Activated CD8-positive, alpha-beta memory T cell treated with anti-CD3 and anti-CD28 coated beads, Interleukin-2, amount 50 U/mL, for 4 hours (primary cell): ENCODE results near the gene DACH2.
"Not testable (repeated sequence)": the region's sequence is repeated elsewhere in the genome, so short reads cannot be mapped to it uniquely, and the experiment has no call there.

Experiments used
- DNase-seq: peaks from one replicate; pipeline ENCODE4 v3.0.0-alpha.2; 2020

Gene DACH2

GRCh38 chrX:86148024-86148511 lies at the start of gene DACH2:
Gene DACH2 (plus strand): TSS chrX:86148451.
- DNase-seq = no peak

DNA sequence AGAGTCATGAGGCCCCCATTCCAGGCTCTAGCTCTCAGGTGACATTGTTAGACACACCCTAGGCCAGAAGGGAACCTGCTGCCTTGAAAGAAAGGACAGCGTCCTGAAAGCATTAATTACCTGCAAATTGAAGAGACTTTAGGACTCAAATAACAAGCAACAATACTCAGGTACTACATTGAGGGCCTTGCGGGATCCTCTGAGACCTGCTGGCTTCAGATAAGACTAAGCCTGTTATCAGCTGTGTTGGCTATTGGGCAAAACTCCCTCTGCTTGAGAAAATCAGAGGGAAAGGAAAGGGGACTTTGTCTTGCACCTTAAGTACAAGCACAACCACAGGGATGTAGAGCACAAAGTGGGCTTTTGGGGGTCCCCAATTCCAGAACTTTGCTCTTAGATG lies 45.9 kb upstream of the DACH2 start:
- no peak for DNase-seq

GRCh38 chrX:86103061-86103460 lies 45.2 kb upstream of the DACH2 start:
- DNase-seq = no peak

- no peak for DNase-seq
These were observed 43.7 kb upstream of the DACH2 start for GRCh38 chrX:86104526-86104925.

DNA sequence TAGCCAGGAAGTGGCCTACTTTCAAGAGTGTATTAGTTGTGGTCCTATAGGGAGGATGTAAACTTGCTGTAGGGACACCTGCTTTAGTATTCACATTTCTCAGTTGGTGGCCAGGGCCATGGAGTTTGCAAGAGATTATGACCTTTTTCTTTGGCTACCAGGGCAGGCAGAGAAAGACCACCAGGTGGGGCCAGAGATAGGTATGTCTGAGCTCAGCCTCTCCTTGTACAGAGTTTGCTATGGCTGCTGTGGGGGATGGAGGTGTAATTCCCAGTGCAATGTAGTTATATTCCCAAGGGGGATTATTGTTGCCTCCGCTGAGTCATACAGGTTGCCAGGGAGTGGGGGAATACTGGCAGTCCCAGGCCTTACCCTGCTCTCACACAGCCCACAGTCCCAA lies 26.3 kb upstream of the DACH2 start:
- no peak for DNase-seq

DNA sequence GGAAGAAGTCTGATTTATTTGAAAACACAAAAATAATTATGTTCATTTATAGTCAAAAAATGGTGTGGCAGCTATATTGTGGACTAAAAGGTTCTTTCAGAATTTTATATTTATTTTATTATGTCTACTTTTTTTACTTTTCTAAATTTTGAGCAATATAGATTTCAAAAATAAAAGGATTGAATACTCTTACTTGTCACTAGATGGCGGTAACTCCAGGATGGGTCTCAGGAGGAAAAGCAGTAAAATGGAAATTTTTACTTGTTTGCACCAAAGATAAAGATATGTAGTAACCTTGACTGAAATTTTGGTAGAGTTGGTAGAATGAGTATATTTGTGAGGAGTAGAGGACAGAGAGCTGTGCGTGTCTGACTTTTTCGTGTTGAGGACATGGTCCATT lies 14.5 kb upstream of the DACH2 start:
- DNase-seq = no peak

- no peak for DNase-seq
These were observed 11.2 kb upstream of the DACH2 start for GRCh38 chrX:86137071-86137470.

DNA sequence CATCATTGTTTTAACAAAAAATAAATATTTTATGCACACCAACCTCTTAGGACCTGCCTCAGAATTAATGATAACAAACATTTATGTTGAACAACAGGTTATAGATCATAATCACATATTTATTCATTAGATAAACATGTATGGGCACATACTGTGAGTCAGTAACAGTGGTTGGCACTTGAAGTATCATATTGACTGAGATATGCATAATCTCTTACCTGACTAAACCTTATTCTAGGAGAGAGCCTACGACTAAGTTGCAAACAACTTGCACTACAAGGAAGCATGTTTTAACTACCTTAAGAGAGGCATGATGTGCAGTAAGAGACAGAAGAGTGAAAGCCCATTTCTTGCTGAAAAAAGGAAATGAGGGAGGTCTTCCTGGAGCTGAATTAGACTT lies 6.5 kb upstream of the DACH2 start:
- no peak for DNase-seq

- no peak for DNase-seq
These were observed 2.1 kb upstream of the DACH2 start for GRCh38 chrX:86146102-86146501.

DNA sequence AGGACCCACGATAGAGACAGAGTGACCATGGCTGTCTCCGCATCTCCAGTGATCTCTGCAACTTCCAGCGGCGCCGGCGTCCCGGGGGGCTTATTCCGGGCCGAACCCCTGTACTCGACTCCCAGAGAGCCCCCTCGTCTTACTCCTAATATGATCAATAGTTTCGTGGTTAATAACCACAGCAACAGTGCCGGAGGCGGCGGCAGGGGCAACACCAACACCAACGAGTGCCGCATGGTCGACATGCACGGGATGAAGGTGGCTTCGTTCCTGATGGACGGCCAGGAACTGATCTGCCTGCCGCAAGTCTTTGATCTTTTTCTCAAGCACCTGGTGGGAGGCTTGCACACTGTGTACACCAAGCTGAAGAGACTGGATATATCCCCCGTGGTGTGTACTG lies 343 bp downstream of the DACH2 start:
- DNase-seq = no peak

DNA sequence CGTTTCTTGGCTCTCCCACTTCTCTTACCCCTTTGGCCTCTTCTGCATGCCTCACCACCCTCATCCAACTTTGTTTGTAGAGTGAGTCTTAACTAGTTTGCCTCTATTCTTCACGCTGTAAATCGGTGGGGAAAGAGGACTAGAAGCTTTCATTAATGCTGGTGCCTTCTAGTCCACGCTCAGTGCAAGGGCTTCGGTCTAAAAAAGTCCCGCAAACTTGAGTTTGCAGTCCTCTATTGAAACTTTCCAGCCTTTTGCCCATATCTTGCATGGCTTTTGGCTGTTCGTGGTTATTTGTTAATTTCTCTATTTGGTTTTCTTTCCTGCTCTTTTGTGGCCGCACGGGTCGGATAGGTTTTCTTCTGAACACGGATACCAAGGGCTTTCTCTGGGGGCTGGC lies 868 bp downstream of the DACH2 start:
- DNase-seq = no peak

GRCh38 chrX:86154553-86154952 lies 6.3 kb downstream of the DACH2 start:
- DNase-seq = no peak

- DNase-seq = no peak
These were observed 23.1 kb downstream of the DACH2 start for GRCh38 chrX:86171366-86171765.

GRCh38 chrX:86178906-86179305 lies 30.7 kb downstream of the DACH2 start:
- DNase-seq = no peak

DNA sequence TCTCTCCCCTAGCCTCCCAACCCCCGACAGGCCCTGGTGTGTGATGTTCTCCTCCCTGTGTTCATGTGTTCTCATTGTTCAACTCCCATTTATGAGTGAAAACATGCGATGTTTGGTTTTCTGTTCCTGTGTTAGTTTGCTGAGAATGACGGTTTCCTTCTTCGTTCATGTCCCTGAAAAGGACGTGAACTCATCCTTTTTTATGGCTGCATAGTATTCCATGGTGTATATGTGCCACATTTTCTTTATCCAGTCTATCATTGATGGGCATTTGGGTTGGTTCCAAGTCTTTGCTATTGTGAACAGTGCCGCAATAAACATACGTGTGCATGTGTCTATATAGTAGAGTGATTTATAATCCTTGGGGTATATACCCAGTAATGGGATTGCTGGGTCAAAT lies 33.1 kb downstream of the DACH2 start:
- DNase-seq = not testable (repeated sequence)

GRCh38 chrX:86192827-86193226 lies 44.6 kb downstream of the DACH2 start:
- DNase-seq = no peak

DNA sequence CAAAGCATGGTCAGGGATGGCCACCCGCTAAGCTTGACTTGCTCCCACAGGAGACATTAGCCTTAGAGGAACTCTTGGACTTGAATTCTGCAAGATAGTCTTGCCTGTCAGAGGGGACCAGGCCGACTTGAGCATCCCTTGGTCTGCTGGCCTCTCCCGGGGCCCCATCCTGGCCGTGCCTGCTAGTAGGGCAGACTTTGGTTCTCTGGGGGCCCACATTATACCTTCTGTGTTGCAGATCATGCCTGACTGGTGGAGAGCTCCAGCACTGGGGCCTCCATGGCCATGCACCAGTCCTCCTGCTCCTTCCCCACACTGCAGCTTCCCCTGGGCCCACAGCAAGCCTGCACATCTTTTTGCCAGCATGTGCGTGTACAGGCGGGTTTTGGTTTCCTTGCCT lies 46.5 kb downstream of the DACH2 start:
- no peak for DNase-seq

- no peak for DNase-seq
These were observed 47.1 kb downstream of the DACH2 start for GRCh38 chrX:86195343-86195742.

DNA sequence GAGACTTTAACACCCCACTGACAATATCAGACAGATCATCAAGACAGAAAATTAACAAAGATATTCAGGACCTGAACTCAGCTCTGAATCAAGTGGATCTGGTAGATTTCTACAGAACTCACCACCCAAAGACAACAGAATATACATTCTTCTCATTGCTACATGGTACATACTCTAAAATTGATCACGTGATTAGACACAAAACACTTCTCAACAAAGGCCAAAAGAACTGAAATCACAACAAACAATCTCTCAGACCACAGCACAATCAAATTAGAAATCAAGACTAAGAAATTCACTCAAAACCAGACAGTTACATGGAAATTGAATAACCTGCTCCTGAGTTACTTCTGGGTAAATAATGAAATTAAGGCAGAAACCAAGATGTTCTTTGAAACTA lies 49.6 kb downstream of the DACH2 start:
- no peak for DNase-seq

DNA sequence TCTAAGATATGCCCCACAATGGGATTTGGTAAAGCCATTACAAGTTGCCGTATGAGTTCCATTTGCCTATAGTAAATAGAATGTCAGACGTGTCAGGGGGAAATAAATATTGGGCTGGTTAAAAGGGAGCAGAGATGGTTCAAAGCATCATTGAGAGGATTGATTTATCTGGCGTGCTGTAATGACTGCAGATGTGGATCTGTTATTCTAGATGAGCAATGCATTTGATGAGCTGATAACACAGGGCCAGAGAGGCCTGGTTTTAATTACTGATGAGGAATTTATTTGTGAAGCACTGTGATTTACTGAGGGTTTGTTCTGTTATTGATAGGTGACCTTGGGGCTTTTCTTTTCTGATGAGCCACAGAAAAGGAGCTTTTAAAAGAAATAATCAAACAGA lies 62.5 kb downstream of the DACH2 start:
- DNase-seq = no peak

- DNase-seq = no peak
These were observed 67.0 kb downstream of the DACH2 start for GRCh38 chrX:86215260-86215659.

GRCh38 chrX:86237482-86237881 lies 89.2 kb downstream of the DACH2 start:
- DNase-seq = no peak

GRCh38 chrX:86241547-86241946 lies 93.3 kb downstream of the DACH2 start:
- DNase-seq = no peak

DNA sequence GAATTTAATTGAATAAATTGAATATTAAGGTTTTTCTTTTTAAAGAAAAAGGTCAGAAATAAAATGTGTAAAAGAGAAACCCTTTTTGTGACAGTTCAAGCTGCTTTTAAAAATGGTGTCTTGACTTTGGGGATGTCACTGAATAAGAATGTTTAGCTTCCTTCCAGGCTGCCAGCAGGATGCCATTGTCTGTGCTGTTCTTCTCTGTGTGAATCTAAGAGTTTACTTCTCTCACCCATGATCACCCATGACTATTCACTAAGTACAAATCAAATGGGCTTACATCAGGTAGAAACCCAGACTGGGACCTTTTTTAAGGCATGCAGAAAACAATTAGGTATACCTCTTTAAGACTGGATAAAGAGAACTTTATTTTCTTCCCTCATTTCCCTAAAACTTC lies 115.3 kb downstream of the DACH2 start:
- no peak for DNase-seq

DNA sequence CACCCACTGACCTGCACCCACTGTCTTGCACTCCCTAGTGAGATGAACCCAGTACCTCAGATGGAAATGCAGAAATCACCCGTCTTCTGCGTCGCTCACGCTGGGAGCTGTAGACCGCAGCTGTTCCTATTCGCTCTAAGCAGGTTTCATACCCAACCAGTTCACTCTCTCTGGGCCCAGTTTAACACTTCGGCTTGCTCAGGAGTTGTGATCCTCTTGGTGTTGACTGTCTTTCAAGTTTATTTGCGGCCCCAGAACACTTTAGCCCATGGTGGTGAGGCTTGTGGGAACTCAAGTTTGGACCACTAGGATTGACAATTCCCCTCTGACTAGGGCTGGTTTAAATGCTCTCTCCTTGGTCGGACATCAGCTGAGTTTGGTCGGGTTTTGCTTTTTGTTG lies 147.0 kb downstream of the DACH2 start:
- DNase-seq = no peak

- DNase-seq = no peak
These were observed 174.7 kb downstream of the DACH2 start for GRCh38 chrX:86322913-86323312.
